OCI-LY3 (cell line): ENCODE measurements around the gene VCL.

Experiments
- H2AFZ ChIP-seq: fragments of 200-600, 300-600 bp; shearing (Covaris generic); 2 replicates; pipeline ENCODE4 v1.6.0; 2014; ENCODE audit warnings: antibody characterized with exemption, low read depth, low read length
- H3K27ac ChIP-seq: fragments of 200-600, 300-600 bp; sonication (generic); 2 replicates; pipeline ENCODE4 v1.5.1; 2014; ENCODE audit warnings: mild to moderate bottlenecking, low read length, moderate library complexity, mixed read lengths
- H3K27me3 ChIP-seq: fragments of 200-600, 300-600 bp; sonication (generic); 2 replicates; pipeline ENCODE4 v1.6.1; 2014; ENCODE audit warnings: low read depth, low read length, mixed read lengths
- H3K36me3 ChIP-seq: fragments of 200-600, 300-600 bp; sonication (generic); replicated peaks from 2 replicates; pipeline ENCODE3; 2014; ENCODE audit warnings: low read depth, low read length, mixed read lengths
- H3K4me1 ChIP-seq: fragments of 300-600, 200-600 bp; sonication (generic); 2 replicates; pipeline ENCODE4 v1.6.1; 2014; ENCODE audit warnings: low read length, mixed read lengths
- H3K4me2 ChIP-seq: fragments of 200-600, 300-600 bp; sonication (generic); 2 replicates; pipeline ENCODE4 v1.6.1; 2014; ENCODE audit warnings: low read length, mixed read lengths
- H3K4me3 ChIP-seq: fragments of 300-600, 200-600 bp; sonication (generic); 2 replicates; pipeline ENCODE4 v1.5.1; 2014; ENCODE audit warnings: antibody characterized with exemption, mild to moderate bottlenecking, low read length, moderate library complexity
- H3K79me2 ChIP-seq: fragments of 300-600, 200-600 bp; shearing (Covaris generic); 2 replicates; pipeline ENCODE4 v1.6.1; 2014; ENCODE audit warnings: mild to moderate bottlenecking, low read length, mixed read lengths
- H3K9ac ChIP-seq: fragments of 300-600, 200-600 bp; shearing (Covaris generic); 2 replicates; pipeline ENCODE4 v1.6.0; 2014; ENCODE audit warnings: mild to moderate bottlenecking, low read length, moderate library complexity
- H3K9me3 ChIP-seq: fragments of 200-600, 300-600 bp; shearing (Covaris generic); 2 replicates; pipeline ENCODE4 v1.6.1; 2014; ENCODE audit warnings: low read length, mixed read lengths; ENCODE audit not compliant: insufficient read depth
- H4K20me1 ChIP-seq: fragments of 200-600, 300-600 bp; sonication (generic); 2 replicates; pipeline ENCODE4 v1.6.1; 2016; ENCODE audit warnings: low read length, mixed read lengths; ENCODE audit not compliant: insufficient read depth
- EZH2phosphoT487 ChIP-seq: fragments of 200-600 bp; shearing (Covaris generic); IDR thresholded peaks from 2 replicates; pipeline ENCODE4 v1.6.1; 2018; ENCODE audit warnings: antibody characterized with exemption, mixed run types, low read depth
- TF ChIP-seq, protein P1 (sequence below): fragments of 200-600, 300-600 bp; sonication (generic); IDR thresholded peaks from 2 replicates; pipeline ENCODE4 v1.5.1; 2014; ENCODE audit warnings: antibody characterized with exemption, low read length, low read depth

VCL gene

DNA sequence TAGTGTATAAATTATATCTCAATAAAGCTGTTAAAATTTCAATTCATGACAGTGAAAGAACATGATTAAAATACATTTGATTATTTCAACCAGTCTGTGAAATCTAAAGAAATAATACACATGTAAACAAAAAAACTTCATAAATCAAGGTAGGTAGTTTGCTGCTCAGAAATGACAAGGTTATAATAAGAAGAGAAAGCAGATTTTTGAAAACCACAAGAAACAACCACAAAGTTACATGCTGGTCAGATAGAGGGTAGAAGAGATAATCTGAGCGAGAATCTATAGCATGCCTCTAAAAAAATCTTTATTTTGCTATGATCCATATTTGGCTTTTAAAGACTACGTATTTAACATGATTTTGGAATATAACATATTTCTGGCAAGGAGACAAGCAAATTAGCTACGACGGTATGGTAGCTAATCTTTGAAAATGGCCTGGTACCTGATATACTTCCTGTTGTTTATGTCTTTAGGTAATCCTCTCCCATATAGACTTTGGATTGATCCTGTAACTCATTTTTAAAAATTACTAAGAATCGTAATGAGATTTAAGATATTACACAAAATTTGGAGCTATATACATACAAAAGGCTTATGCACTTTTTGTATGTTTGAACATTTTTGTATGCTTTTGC is 23.5 kb upstream of the VCL start:
- H3K9ac ChIP-seq = no peak overlapping the region
- no peak for TF ChIP-seq EZH2phosphoT487
- TF ChIP-seq, protein P1, sequence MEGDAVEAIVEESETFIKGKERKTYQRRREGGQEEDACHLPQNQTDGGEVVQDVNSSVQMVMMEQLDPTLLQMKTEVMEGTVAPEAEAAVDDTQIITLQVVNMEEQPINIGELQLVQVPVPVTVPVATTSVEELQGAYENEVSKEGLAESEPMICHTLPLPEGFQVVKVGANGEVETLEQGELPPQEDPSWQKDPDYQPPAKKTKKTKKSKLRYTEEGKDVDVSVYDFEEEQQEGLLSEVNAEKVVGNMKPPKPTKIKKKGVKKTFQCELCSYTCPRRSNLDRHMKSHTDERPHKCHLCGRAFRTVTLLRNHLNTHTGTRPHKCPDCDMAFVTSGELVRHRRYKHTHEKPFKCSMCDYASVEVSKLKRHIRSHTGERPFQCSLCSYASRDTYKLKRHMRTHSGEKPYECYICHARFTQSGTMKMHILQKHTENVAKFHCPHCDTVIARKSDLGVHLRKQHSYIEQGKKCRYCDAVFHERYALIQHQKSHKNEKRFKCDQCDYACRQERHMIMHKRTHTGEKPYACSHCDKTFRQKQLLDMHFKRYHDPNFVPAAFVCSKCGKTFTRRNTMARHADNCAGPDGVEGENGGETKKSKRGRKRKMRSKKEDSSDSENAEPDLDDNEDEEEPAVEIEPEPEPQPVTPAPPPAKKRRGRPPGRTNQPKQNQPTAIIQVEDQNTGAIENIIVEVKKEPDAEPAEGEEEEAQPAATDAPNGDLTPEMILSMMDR = no peak
- no peaks in the 10 kb centered on the region for H3K79me2 ChIP-seq
- no peak overlapping the region for H3K4me2 ChIP-seq
- no peaks in the 10 kb centered on the region for H3K9me3 ChIP-seq
- H3K4me1 ChIP-seq = no peaks in the 10 kb centered on the region
- H3K27me3 ChIP-seq = peaks cover 4% of the 10 kb centered on the region
- H4K20me1 ChIP-seq = no peaks in the 10 kb centered on the region
- H3K27ac ChIP-seq = no peak overlapping the region
- H3K4me3 ChIP-seq = no peak overlapping the region
- no peaks in the 10 kb centered on the region for H3K36me3 ChIP-seq
- H2AFZ ChIP-seq = no peak overlapping the region

DNA sequence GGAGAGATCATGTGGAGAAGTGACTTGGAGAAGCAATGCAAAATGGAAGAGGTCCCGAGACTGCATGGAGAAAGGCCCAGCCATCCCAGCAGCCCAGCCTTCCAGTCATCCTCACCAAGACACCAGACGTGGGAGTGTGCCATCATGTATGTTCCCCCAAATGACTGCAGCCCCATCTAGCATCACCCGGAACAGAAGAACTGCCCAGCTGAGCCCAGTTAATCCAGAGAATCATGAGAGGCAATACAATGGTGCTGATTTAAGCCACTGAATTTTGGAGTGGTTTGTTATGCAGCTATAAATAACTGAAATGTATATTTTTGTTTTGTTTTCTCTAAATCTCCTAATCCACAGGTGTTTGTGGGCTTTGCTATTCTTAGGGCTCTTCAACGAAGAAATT is 22.5 kb upstream of the VCL start:
- Histone ChIP-seq H3K27ac (no peak overlapping the region), H2AFZ (no peak overlapping the region), H4K20me1 (no peaks in the 10 kb centered on the region), H3K4me2 (no peak overlapping the region), H3K9ac (no peak overlapping the region), H3K79me2 (no peaks in the 10 kb centered on the region), H3K36me3 (no peaks in the 10 kb centered on the region), H3K4me3 (no peak overlapping the region), H3K9me3 (no peaks in the 10 kb centered on the region), H3K27me3 (peaks cover 13% of the 10 kb centered on the region), H3K4me1 (no peaks in the 10 kb centered on the region)
- TF ChIP-seq, protein P1 = no peak
- no peak for TF ChIP-seq EZH2phosphoT487

DNA sequence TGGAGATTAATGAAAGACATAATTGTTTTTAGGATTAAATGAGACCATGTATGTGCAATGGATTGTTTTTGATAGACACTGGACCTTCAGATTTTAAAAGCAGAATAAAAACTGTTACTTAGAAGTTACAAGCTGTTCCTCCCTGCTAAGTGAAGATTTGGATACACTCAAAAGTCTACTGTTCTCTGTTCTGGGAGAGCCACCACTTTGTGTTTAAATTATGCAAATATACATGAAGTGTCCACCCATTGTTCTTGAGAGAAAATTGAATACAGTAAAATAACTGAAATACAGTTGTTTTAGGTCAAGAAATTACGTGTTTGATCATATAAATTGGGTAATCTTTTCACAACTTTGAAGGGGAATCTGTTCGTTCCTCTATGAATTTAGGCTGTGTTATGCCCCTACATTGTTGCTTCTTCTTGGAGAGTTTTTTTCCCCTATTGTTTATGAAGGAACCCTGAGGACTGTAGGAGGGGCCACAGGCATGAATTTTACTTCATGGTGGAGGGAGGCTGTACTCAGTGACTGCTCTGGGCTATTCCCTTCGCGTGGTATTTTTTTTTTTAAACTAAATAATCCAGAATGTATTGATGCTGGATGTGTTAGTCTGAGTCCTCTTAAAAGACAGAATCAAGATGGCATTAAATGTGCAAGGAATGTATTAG is 18.6 kb upstream of the VCL start:
- Histone ChIP-seq H3K4me1 (0 out of 2 replicates have a peak, but pooled peaks cover 4% of the 10 kb centered on the region), H3K79me2 (no peaks in the 10 kb centered on the region), H3K4me3 (no peak overlapping the region), H3K9ac (no peak overlapping the region), H4K20me1 (no peaks in the 10 kb centered on the region), H2AFZ (no peak overlapping the region), H3K9me3 (no peaks in the 10 kb centered on the region), H3K4me2 (peak overlapping the region; percentile 44), H3K27me3 (peaks cover 40% of the 10 kb centered on the region), H3K36me3 (no peaks in the 10 kb centered on the region), H3K27ac (no peak overlapping the region)
- TF ChIP-seq EZH2phosphoT487 = no peak
- TF ChIP-seq, protein P1 = no peak

DNA sequence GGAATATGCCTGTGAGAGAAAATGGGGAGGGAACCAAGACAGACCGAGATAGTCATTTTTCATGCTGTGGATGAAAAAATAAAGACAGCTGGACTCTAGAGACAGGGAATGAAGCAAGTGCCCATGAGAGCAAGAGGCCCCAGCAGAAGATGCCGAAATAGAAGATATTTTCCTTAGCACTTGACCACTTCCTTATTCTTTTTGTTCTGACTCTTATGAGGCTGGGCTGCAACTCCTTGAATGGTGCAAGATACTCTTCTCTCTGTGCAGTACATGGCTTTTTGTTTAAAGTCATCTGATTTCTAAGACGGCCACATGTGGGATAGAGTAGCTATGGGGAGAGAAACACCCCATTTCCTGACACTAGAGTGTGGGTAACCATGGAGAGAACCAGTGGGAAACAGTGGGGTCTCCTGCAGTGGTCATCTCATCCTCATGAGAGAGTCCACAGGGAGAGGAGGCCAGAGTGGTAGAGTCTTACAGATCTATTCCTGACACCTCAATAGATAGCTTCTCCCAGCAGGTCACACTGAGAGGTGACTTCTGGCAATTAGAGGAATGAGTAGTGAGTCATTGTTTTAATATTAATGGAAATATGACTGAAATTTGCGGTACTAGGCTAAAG is 18.0 kb upstream of the VCL start:
- Histone ChIP-seq H3K36me3 (no peaks in the 10 kb centered on the region), H3K4me2 (no peak overlapping the region), H4K20me1 (no peaks in the 10 kb centered on the region), H3K4me3 (no peak overlapping the region), H3K4me1 (0 out of 2 replicates have a peak, but pooled peaks cover 4% of the 10 kb centered on the region), H3K79me2 (no peaks in the 10 kb centered on the region), H2AFZ (no peak overlapping the region), H3K9ac (no peak overlapping the region), H3K9me3 (no peaks in the 10 kb centered on the region), H3K27me3 (peaks cover 40% of the 10 kb centered on the region), H3K27ac (no peak overlapping the region)
- TF ChIP-seq EZH2phosphoT487 = no peak
